Stimulated activated CD4-positive, alpha-beta T cell treated with anti-CD3 and anti-CD28 coated beads, Interleukin-1b, Interleukin-23, amount 100 ng/mL, for 4 hours (primary cell): ENCODE measurements around the gene MAOA.

ENCODE experiments used
- DNase-seq, 2 donors: peaks; one replicate each; pipeline ENCODE4 v3.0.0-alpha.2; 2020; ENCODE audit warnings: low read depth in 2 of 2

MAOA gene

GRCh38 chrX:43758044-43758443 lies 101.9 kb downstream of the MAOA start:
- no peak for DNase-seq

- no peak for DNase-seq
These were observed 130.0 kb downstream of the MAOA start for GRCh38 chrX:43785930-43786591.
